Ovary (tissue), 9 donors: ENCODE data around the gene CACNA1F. TPM values are rescaled to one million over a fixed set of nuclear protein-coding genes. Genes with fewer than 3 reads are reported as not detected.

Experiments
- DNase-seq, 5 donors: peaks; one replicate each; pipeline ENCODE4 v3.0.0-alpha.2; 2019 to 2020
- H3K27ac ChIP-seq, 2 donors: fragments of 200-600 bp; one replicate each; pipeline versions ENCODE4 v1.5.1 to v1.8.0; 2019 to 2022
- H3K27me3 ChIP-seq: fragments of 200-600 bp; one replicate; pipeline ENCODE4 v1.8.0; 2022
- H3K36me3 ChIP-seq: fragments of 200-600 bp; sonication (generic); one replicate; pipeline ENCODE4 v1.5.1; 2019
- H3K4me1 ChIP-seq: one replicate; pipeline ENCODE4 v1.8.1; 2013; ENCODE audit warnings: mild to moderate bottlenecking, moderate library complexity; ENCODE audit not compliant: insufficient read depth
- H3K4me3 ChIP-seq: fragments of 200-600 bp; sonication (generic); one replicate; pipeline ENCODE4 v1.5.1; 2017
- H3K9me3 ChIP-seq, 2 donors: fragments of 200-600 bp in 1 of 2; sonication (generic) in 1 of 2; one replicate each; pipeline versions ENCODE4 v1.5.1 to v1.8.1; 2013 to 2019; ENCODE audit warnings: mild to moderate bottlenecking in 1 of 2, moderate library complexity in 1 of 2
- CTCF ChIP-seq, 3 donors: fragments of 450-650 bp in 2 of 3; fragments of 200-600 bp in 1 of 3; IDR thresholded peaks; one replicate each; pipeline versions ENCODE4 v1.5.1 to v1.8.0; 2016 to 2022; ENCODE audit warnings: antibody characterized with exemption in 3 of 3, mild to moderate bottlenecking in 1 of 3
- EP300 ChIP-seq: sonication (generic); formaldehyde crosslinking; IDR thresholded peaks from one replicate; pipeline ENCODE4 v1.6.1; 2017; ENCODE audit warnings: antibody characterized with exemption
- POLR2A ChIP-seq: fragments of 450-650 bp; IDR thresholded peaks from one replicate; pipeline ENCODE4 v1.6.1; 2017; ENCODE audit warnings: antibody characterized with exemption, mild to moderate bottlenecking, moderate library complexity
- WGBS, 3 donors: extraction: QIAGEN DNeasy Blood & Tissue Kit in 1 of 3; methylation state at CpG; one replicate each; pipeline versions ENCODE4 v1.1.5 to v1.1.7; 2013 to 2017; 5-methylcytosine and 5-hydroxymethylcytosine counted together
- intact Hi-C, 4 donors: fragments of 100-400 bp; cut with DNase I; formaldehyde crosslinking; loops; one replicate each; pipeline versions ENCODE4 v1.11.0 to v1.15.1; 2022 to 2023
- polyA plus RNA-seq, 2 donors: library from polyadenylated mRNA; stranded (reverse); fragments of 200-250 nt in 1 of 2; fragments of 350-450 nt in 1 of 2; fragmentation: Illumina TruSeq in 1 of 2; extraction: RNeasy Lipid Tissue Mini Kit (QIAGEN cat#74804) in 1 of 2; gene quantifications; one replicate each; pipeline ENCODE4 v1.2.3, GENCODE V29; 2013 to 2014
- total RNA-seq, 7 donors: library from RNA; depleted of rRNA in 2 of 7; stranded (reverse); fragments of >200 nt in 2 of 7; fragmentation: NEBNext Ultra II Directional in 3 of 7; extraction: Animal tissue kit (Norgen Biotek cat#: 25700) in 3 of 7; gene quantifications; one replicate each; pipeline versions ENCODE4 v1.1.0 to v1.2.4, GENCODE V29; 2016 to 2023
- donor health status: DM: no; HTN: no; CAD: no; lungs with moderate emphysema.
- donor health status: DM: no; HTN: no; CAD: no.
- donor health status: Bipolar disorder and iron deficiency.
- donor health status: DM: yes; HTN: yes; CAD: no.
- donor health status: DM: no; HTN: no; CAD: no.
- donor health status: DM: yes; HTN: yes; CAD: no.

The CACNA1F gene
- total and polyA plus RNA-seq, 9 donors, result 0.02 to 0.32 (median 0.15) TPM; not detected in 2

GRCh38 chrX:49163555-49164419 lies 69.4 kb downstream of the CACNA1F start:
- no peaks in the 10 kb centered on the region for H3K36me3 ChIP-seq
- peak; percentile 85 to 92 (median 89) for DNase-seq
- no peaks in the 10 kb centered on the region for H3K4me1 ChIP-seq
- peak; percentile 37 to 94 (median 91) for TF ChIP-seq CTCF (IDR thresholded peaks at IDR 0.05)
- no peak for TF ChIP-seq EP300
- peak; percentile 36 for TF ChIP-seq POLR2A
- intact Hi-C loops, result no loop called here
- H3K4me3 ChIP-seq, result peak overlapping the region; percentile 40
- WGBS, 3 donors, result 30 to 44% (median 41%) methylated on average over 69 of the region's 69 CpGs
- peak overlapping the region; percentile 66 to 88 for H3K27ac ChIP-seq
- H3K9me3 ChIP-seq, result no peaks in the 10 kb centered on the region
- no peaks in the 10 kb centered on the region for H3K27me3 ChIP-seq

- no peaks in the 10 kb centered on the region for H3K4me1 ChIP-seq
- H3K27me3 ChIP-seq, result no peaks in the 10 kb centered on the region
- peak within 1 kb of the TSS; percentile 40 for H3K4me3 ChIP-seq
- H3K36me3 ChIP-seq, result no peaks in the 10 kb centered on the region
- peak within 1 kb of the TSS; percentile 66 to 88 for H3K27ac ChIP-seq
- no peaks in the 10 kb centered on the region for H3K9me3 ChIP-seq
- intact Hi-C loops, result no loop called here
- WGBS, 3 donors, result 66 to 76% (median 72%) methylated on average over 26 to 28 of the region's 28 CpGs
- TF ChIP-seq POLR2A (no peak), EP300 (no peak), CTCF (IDR thresholded peaks at IDR 0.05) (no peak)
- DNase-seq, result peak in 2 of 5 donors; percentile 44 to 50
These were observed 70.5 kb downstream of the CACNA1F start, which contains the start of gene MAGIX for GRCh38 chrX:49162620-49163019. TSS of gene MAGIX (plus strand) at chrX:49162758. CDS start at chrX:49162890, 132 bp downstream.

DNA sequence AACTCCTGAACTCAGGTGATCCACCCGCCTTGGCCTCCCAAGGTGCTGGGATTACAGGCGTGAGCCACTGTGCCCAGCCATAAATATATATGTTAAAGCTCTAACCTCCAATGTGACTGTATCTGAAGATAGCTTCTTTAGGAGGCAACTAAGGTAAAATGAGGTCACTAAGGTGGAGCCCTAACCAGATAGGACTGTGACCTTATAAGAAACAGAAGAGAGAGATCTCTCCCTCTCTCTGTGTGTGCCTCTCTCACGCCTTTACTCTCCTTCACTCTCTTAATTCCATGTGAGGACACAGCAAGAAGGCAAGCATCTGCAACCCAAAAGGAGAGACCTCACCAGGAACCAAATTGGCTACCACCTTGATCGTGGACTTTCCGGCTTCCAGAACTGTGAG lies 71.5 kb downstream of the CACNA1F start:
- Histone ChIP-seq H3K36me3 (no peaks in the 10 kb centered on the region), H3K27ac (no peak overlapping the region), H3K4me1 (no peaks in the 10 kb centered on the region), H3K27me3 (no peaks in the 10 kb centered on the region), H3K4me3 (no peak overlapping the region), H3K9me3 (no peaks in the 10 kb centered on the region)
- 82 to 84% (median 82%) methylated on average over 5 of the region's 5 CpGs for WGBS, 3 donors
- TF ChIP-seq POLR2A, result no peak
- TF ChIP-seq EP300, result no peak
- no peak for TF ChIP-seq CTCF (IDR thresholded peaks at IDR 0.05)
- intact Hi-C loops, result no loop called here
- DNase-seq, result no peak

- Histone ChIP-seq H3K27ac (no peak overlapping the region), H3K4me1 (no peaks in the 10 kb centered on the region), H3K27me3 (no peaks in the 10 kb centered on the region), H3K9me3 (no peaks in the 10 kb centered on the region), H3K4me3 (no peak overlapping the region), H3K36me3 (no peaks in the 10 kb centered on the region)
- intact Hi-C loops, result no loop called here
- 83 to 92% (median 86%) methylated on average over 2 of the region's 2 CpGs for WGBS, 3 donors
- TF ChIP-seq CTCF (IDR thresholded peaks at IDR 0.05), result no peak
- TF ChIP-seq EP300, result no peak
- no peak for TF ChIP-seq POLR2A
- DNase-seq, result no peak
These were observed 72.2 kb downstream of the CACNA1F start for GRCh38 chrX:49160908-49161307.
